Liver (tissue), 5 donors: Measurements from ENCODE around the gene ZNF22. TPM values are rescaled to one million over a fixed set of nuclear protein-coding genes. Genes with fewer than 3 reads are reported as not detected.

Experiments used
- RXRA ChIP-seq, 2 donors: IDR thresholded peaks; 2 replicates each; pipeline ENCODE4 v1.6.1; 2017 to 2018; ENCODE audit warnings: antibody characterized with exemption in 2 of 2, mild to moderate bottlenecking in 1 of 2
- polyA plus RNA-seq, 2 donors: library from polyadenylated mRNA; stranded (reverse) in 1 of 2; unstranded in 1 of 2; fragments of 200-250 nt in 1 of 2; fragments of >200 nt in 1 of 2; fragmentation: Nextera tagmentation in 1 of 2; extraction: Ambion mirVana in 1 of 2; gene quantifications; one replicate each; pipeline versions ENCODE4 v1.2.1 to v1.2.3, GENCODE V29; 2013 to 2015
- total RNA-seq, 2 donors: library from RNA; depleted of rRNA; stranded (reverse); fragments of >200 nt; gene quantifications; one replicate each; pipeline ENCODE4 v1.2.3, GENCODE V29; 2014
- donor health status: healthy.
- donor health status: healthy.
- donor health status: healthy.

Gene ZNF22
- total and polyA plus RNA-seq, 4 donors = 10.3 to 22.6 (median 20.3) TPM

- no peak for TF ChIP-seq RXRA (IDR thresholded peaks at IDR 0.05)
Observed at GRCh38 chr10:45053569-45054100, 52.9 kb downstream of the ZNF22 start (continued).

Other genes with a start within 250 kb of the ZNF22 start
- gene TMEM72, start 89.6 kb upstream of the ZNF22 start, total RNA-seq = under 1 TPM in 1 of 2 donors, not detected in 1; 0.33 TPM
- under 1 TPM in 1 of 2 donors, not detected in 1; 0.02 TPM for gene TMEM72, start 89.6 kb upstream of the ZNF22 start, polyA plus RNA-seq
- 10 to 100 TPM in 1 of 2 donors, 1 to 10 TPM in 1; 8.2 to 26.9 TPM for gene RASSF4, start 41.1 kb upstream of the ZNF22 start, total RNA-seq
- 10 to 100 TPM; 12.4 to 12.5 TPM for gene RASSF4, start 41.1 kb upstream of the ZNF22 start, polyA plus RNA-seq
- 10 to 100 TPM; 10.7 to 33.4 TPM for gene DEPP1, start 22.1 kb upstream of the ZNF22 start, total RNA-seq
- gene DEPP1, start 22.1 kb upstream of the ZNF22 start, polyA plus RNA-seq = 10 to 100 TPM; 33.5 to 79.3 TPM